ENCODE data around the gene C16orf82. TPM values are rescaled to one million over a fixed set of nuclear protein-coding genes. Genes with fewer than 3 reads are reported as not detected.

C16orf82 gene
- total and polyA plus RNA-seq, 4 donors = not detected

- Histone ChIP-seq H3K4me3 (ENCODE audit: low read depth in 1 of 3, low read length in 3 of 3) (no peak overlapping the region), H3K4me1 (ENCODE audit: control insufficient read depth in 4 of 4, insufficient read depth in 4 of 4, low read length in 3 of 4) (no peaks in the 10 kb centered on the region), H3K27ac (ENCODE audit: low read depth in 1 of 2, low read length in 2 of 2) (no peak overlapping the region), H3K9ac (ENCODE audit: low read depth in 1 of 2, low read length in 2 of 2) (no peak overlapping the region), H3K36me3 (ENCODE audit: control insufficient read depth in 4 of 4, insufficient read depth in 3 of 4, low read depth in 1 of 4, low read length in 3 of 4) (no peaks in the 10 kb centered on the region), H3K9me3 (ENCODE audit: control insufficient read depth in 4 of 4, low read length in 3 of 4) (no peaks in the 10 kb centered on the region), H3K27me3 (ENCODE audit: control insufficient read depth in 4 of 4, insufficient read depth in 4 of 4, low read length in 3 of 4) (peaks cover 0 to 2% (median 0%) of the 10 kb centered on the region in 4 donors)
- no peak for DNase-seq (ENCODE audit: low spot score)
- 76% methylated on average over 6 of the region's 6 CpGs for WGBS
- TF ChIP-seq, protein P1, sequence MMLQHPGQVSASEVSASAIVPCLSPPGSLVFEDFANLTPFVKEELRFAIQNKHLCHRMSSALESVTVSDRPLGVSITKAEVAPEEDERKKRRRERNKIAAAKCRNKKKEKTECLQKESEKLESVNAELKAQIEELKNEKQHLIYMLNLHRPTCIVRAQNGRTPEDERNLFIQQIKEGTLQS (IDR thresholded peaks at IDR 0.05) = no peak
- TF ChIP-seq MAX (IDR thresholded peaks at IDR 0.05) = no peak
- TF ChIP-seq RAD21 (IDR thresholded peaks at IDR 0.05) = no peak
- no peak for TF ChIP-seq TAF1 (conservative IDR thresholded peaks at IDR 0.05)
- no peak for TF ChIP-seq REST (IDR thresholded peaks at IDR 0.05)
- TF ChIP-seq, protein P2, sequence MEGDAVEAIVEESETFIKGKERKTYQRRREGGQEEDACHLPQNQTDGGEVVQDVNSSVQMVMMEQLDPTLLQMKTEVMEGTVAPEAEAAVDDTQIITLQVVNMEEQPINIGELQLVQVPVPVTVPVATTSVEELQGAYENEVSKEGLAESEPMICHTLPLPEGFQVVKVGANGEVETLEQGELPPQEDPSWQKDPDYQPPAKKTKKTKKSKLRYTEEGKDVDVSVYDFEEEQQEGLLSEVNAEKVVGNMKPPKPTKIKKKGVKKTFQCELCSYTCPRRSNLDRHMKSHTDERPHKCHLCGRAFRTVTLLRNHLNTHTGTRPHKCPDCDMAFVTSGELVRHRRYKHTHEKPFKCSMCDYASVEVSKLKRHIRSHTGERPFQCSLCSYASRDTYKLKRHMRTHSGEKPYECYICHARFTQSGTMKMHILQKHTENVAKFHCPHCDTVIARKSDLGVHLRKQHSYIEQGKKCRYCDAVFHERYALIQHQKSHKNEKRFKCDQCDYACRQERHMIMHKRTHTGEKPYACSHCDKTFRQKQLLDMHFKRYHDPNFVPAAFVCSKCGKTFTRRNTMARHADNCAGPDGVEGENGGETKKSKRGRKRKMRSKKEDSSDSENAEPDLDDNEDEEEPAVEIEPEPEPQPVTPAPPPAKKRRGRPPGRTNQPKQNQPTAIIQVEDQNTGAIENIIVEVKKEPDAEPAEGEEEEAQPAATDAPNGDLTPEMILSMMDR (IDR thresholded peaks at IDR 0.05; ENCODE audit: low read depth, low read length, missing input control) = no peak
- TF ChIP-seq NR2F2 (IDR thresholded peaks at IDR 0.05) = no peak
- TF ChIP-seq JUND (IDR thresholded peaks at IDR 0.05) = no peak
- TF ChIP-seq GABPA (IDR thresholded peaks at IDR 0.05 in 1 of 2, conservative IDR thresholded peaks at IDR 0.05 in 1 of 2) = no peak
- TF ChIP-seq FOXA1 (IDR thresholded peaks at IDR 0.05) = no peak
- TF ChIP-seq YY1 (IDR thresholded peaks at IDR 0.05) = no peak
- TF ChIP-seq FOXA2 (IDR thresholded peaks at IDR 0.05) = no peak
- TF ChIP-seq RXRA (IDR thresholded peaks at IDR 0.05) = no peak
- TF ChIP-seq, protein P3, sequence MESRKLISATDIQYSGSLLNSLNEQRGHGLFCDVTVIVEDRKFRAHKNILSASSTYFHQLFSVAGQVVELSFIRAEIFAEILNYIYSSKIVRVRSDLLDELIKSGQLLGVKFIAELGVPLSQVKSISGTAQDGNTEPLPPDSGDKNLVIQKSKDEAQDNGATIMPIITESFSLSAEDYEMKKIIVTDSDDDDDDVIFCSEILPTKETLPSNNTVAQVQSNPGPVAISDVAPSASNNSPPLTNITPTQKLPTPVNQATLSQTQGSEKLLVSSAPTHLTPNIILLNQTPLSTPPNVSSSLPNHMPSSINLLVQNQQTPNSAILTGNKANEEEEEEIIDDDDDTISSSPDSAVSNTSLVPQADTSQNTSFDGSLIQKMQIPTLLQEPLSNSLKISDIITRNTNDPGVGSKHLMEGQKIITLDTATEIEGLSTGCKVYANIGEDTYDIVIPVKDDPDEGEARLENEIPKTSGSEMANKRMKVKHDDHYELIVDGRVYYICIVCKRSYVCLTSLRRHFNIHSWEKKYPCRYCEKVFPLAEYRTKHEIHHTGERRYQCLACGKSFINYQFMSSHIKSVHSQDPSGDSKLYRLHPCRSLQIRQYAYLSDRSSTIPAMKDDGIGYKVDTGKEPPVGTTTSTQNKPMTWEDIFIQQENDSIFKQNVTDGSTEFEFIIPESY (IDR thresholded peaks at IDR 0.05) = no peak
- no peak for TF ChIP-seq SP1 (IDR thresholded peaks at IDR 0.05)
These were observed 41.1 kb upstream of the C16orf82 start for GRCh38 chr16:27025581-27025980.

- no peaks in the 10 kb centered on the region for H3K4me1 ChIP-seq (ENCODE audit: control insufficient read depth in 4 of 4, insufficient read depth in 4 of 4, low read length in 3 of 4)
- H3K36me3 ChIP-seq (ENCODE audit: control insufficient read depth in 4 of 4, insufficient read depth in 3 of 4, low read depth in 1 of 4, low read length in 3 of 4) = no peaks in the 10 kb centered on the region
- no peak for DNase-seq (ENCODE audit: low spot score)
- no peak for TF ChIP-seq MAX (IDR thresholded peaks at IDR 0.05)
- TF ChIP-seq YY1 (IDR thresholded peaks at IDR 0.05) = no peak
- no peak for TF ChIP-seq FOXA2 (IDR thresholded peaks at IDR 0.05)
- TF ChIP-seq FOXA1 (IDR thresholded peaks at IDR 0.05) = no peak
- TF ChIP-seq TAF1 (conservative IDR thresholded peaks at IDR 0.05) = no peak
- TF ChIP-seq, protein P2 (IDR thresholded peaks at IDR 0.05; ENCODE audit: low read depth, low read length, missing input control) = no peak
- TF ChIP-seq SP1 (IDR thresholded peaks at IDR 0.05) = no peak
- TF ChIP-seq, protein P3 (IDR thresholded peaks at IDR 0.05) = no peak
- TF ChIP-seq HNF4G (IDR thresholded peaks at IDR 0.05) = no peak
- no peak for TF ChIP-seq JUND (IDR thresholded peaks at IDR 0.05)
- no peak for TF ChIP-seq GABPA (IDR thresholded peaks at IDR 0.05 in 1 of 2, conservative IDR thresholded peaks at IDR 0.05 in 1 of 2)
- TF ChIP-seq NR2F2 (IDR thresholded peaks at IDR 0.05) = no peak
- peaks cover 0 to 2% (median 0%) of the 10 kb centered on the region in 4 donors for H3K27me3 ChIP-seq (ENCODE audit: control insufficient read depth in 4 of 4, insufficient read depth in 4 of 4, low read length in 3 of 4)
- H3K9ac ChIP-seq (ENCODE audit: low read depth in 1 of 2, low read length in 2 of 2) = no peak overlapping the region
- 66% methylated on average over 7 of the region's 7 CpGs for WGBS
- H3K9me3 ChIP-seq (ENCODE audit: control insufficient read depth in 4 of 4, low read length in 3 of 4) = no peaks in the 10 kb centered on the region
- no peak overlapping the region for H3K4me3 ChIP-seq (ENCODE audit: low read depth in 1 of 3, low read length in 3 of 3)
- H3K27ac ChIP-seq (ENCODE audit: low read depth in 1 of 2, low read length in 2 of 2) = no peak overlapping the region
These were observed 38.8 kb upstream of the C16orf82 start for GRCh38 chr16:27027971-27028370.
